Suprapubic skin (tissue), 3 donors: Measurements from ENCODE around the gene AGPS.

Source experiments
- POLR2AphosphoS5 ChIP-seq, 3 donors: sonication (generic); formaldehyde crosslinking; IDR thresholded peaks; one replicate each; pipeline ENCODE4 v1.6.1; 2017; ENCODE audit warnings: antibody characterized with exemption in 3 of 3
- TF ChIP-seq, protein P1 (sequence below), 2 donors: fragments of 200-600 bp in 1 of 2; fragments of 450-650 bp in 1 of 2; sonication (generic) in 1 of 2; IDR thresholded peaks; one replicate each; pipeline ENCODE4 v1.5.1; 2016 to 2019; ENCODE audit warnings: antibody characterized with exemption in 2 of 2, mild to moderate bottlenecking in 1 of 2, moderate library complexity in 1 of 2

DNA sequence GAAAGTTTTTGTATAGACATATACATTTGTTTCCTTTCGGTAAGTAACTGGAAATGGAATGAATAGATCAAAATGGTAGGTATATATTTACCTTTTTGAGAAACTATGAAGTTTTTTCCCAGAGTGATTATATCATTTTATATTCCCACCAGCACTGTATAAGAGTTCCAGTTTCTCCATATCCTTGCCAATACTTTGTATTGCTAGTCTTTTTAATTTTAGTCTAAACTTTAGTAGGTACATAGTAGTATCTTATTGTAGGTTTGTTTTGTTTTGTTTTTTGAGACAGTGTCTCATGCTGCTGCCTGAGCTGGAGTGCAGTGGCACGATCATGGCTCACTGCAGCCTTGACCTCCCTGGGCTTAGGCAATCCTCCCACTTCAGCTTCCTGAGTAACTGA, 56.6 kb downstream of the AGPS start:
- TF ChIP-seq, protein P1, sequence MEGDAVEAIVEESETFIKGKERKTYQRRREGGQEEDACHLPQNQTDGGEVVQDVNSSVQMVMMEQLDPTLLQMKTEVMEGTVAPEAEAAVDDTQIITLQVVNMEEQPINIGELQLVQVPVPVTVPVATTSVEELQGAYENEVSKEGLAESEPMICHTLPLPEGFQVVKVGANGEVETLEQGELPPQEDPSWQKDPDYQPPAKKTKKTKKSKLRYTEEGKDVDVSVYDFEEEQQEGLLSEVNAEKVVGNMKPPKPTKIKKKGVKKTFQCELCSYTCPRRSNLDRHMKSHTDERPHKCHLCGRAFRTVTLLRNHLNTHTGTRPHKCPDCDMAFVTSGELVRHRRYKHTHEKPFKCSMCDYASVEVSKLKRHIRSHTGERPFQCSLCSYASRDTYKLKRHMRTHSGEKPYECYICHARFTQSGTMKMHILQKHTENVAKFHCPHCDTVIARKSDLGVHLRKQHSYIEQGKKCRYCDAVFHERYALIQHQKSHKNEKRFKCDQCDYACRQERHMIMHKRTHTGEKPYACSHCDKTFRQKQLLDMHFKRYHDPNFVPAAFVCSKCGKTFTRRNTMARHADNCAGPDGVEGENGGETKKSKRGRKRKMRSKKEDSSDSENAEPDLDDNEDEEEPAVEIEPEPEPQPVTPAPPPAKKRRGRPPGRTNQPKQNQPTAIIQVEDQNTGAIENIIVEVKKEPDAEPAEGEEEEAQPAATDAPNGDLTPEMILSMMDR (IDR thresholded peaks at IDR 0.05): no peak
- TF ChIP-seq POLR2AphosphoS5 (IDR thresholded peaks at IDR 0.05): no peak
